HG02970 (cell line): ENCODE measurements around the gene NEIL1.
"Not testable (repeated sequence)": the region's sequence is repeated elsewhere in the genome, so short reads cannot be mapped to it uniquely, and the experiment has no call there.

ENCODE experiments used
- ATAC-seq: cut with Tn5 transposase; IDR thresholded peaks from one replicate; pipeline ENCODE4 v1.9.1; 2021; ENCODE audit warnings: mild to moderate bottlenecking, moderate library complexity, moderate number of reproducible peaks; ENCODE audit not compliant: unreplicated experiment, low FRiP score

NEIL1 gene

DNA sequence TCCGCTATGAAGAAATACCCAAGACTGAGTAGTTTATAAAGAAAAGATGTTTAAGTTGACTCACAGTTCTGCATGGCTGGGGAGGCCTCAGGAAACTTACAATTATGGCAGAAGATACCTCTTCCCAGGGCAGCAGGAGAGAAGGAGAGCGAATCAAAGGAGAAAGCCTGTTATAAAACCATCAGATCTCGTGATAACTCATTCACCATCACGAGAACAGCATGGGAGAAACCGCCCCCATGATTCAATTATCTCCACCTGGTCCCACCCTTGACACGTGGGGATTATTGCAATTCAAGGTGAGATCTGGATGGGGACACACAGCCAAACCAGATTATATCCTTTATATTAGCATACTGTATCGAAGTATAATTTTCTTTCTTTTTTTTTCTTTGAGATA, 14.7 kb upstream of the NEIL1 start:
- ATAC-seq, result not testable (repeated sequence)

DNA sequence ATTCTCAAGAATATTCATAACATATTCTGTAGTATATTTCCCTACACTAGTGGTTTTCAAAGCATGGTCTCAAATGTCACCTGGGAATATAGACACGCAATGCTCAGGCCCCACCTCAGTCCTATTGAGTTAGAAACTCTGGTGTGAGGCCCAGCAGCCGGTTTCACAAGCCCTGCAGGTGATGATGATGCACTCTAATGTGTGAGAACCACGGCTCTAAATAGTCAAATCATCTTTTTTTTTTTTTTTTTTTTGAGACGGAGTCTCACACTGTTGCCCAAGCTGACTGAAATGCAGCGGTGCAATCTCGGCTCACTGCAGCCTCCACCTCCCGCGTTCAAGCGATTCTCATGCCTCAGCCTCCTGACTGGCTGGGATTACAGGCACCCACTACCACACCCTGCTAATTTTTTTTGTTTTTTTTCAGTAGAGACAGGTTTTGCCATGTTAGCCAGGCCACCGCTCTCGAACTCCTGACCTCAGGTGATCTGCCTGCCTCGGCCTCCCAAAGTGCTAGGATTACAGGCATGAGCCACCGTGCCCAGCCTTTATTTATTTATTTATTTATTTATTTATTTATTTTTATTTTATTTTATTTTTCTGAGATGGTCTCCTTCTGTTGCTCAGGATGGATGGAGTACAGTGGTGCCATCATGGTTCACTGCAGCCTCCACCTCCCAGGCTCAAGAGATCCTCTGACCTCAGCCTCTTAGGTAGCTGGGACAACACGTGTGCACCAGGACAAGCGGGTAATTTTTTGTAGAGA, 13.0 kb upstream of the NEIL1 start:
- not testable (repeated sequence) for ATAC-seq

DNA sequence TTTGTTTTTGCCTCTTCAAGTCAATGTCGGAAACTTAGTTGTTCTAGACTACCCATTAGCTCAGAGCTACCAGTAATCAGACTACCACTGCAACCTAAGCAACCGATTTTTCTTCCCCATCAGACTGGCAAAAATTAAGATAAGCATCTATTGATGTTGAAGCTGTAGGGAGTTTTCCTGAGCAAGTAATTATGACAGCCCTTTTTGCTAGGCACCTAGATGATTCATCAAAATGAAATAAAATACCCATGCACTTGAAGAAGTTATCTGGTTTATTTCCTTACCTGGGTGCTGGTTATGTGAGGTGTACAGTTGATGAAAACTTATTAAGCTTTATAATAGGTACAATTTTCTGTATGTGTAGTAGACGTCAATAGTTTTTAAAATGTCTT, 11.5 kb upstream of the NEIL1 start:
- ATAC-seq, result no peak

DNA sequence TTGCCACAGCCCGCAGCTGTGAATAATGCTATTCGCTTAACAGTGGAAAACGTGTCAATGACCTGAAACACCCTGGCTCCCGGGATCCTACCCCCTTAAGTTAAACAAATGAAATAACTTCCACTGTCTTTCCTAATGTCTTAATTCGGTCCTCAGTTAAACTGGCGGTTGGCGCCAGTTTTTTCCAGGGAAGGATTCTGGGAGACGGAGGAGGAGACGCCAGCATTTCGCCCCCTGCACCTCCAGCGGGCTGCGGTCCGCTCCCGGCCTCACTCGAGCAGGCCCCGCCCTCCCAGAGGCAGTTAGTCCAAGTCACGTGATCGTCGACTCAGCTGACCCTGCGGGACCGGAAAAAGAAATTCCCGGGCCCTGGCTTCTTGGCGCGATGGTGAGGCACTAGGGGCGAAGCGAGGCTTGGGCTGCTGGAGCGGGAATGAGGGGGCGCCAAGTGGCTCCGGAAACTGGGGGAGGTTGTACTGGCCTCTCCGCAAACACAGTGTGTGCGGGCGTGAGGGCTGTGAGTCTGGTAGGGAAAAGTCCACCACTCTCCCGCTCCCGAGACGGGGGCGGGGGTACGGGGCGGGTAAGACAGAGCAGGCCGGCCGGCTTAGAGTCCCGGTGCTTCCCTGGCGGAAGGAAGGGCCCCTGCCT, 11.0 kb upstream of the NEIL1 start, which contains the start of gene COMMD4:
Gene COMMD4 (plus strand): TSS at position 359 of the 651 bp plus-strand sequence. CDS start 27 bp downstream, at position 386.
- peak; percentile 75 for ATAC-seq

DNA sequence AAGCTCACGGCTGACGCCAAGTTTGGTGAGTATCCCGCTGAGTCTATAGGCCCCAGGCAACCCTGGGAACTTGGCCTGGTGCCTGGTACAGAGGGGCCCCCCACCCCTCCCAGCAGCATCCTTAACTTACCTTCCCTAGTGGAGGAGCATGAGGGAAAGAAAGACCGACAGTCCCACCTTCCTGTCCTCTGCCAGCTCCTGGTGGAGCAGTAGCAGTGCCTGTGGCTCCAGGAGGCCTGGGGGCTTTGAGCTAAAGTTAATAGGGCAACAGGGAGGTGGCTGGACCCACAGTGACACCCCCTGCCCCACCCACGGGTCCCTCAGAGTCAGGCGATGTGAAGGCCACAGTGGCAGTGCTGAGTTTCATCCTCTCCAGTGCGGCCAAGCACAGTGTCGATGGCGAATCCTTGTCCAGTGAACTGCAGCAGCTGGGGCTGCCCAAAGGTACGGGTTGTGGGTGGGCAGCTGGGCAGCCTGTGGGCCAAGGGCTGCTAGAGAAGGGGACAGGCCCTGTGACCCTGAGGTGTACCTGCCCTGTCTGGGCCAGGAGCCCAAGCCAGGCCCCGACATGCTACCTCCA, 8.1 kb upstream of the NEIL1 start:
- no peak for ATAC-seq

DNA sequence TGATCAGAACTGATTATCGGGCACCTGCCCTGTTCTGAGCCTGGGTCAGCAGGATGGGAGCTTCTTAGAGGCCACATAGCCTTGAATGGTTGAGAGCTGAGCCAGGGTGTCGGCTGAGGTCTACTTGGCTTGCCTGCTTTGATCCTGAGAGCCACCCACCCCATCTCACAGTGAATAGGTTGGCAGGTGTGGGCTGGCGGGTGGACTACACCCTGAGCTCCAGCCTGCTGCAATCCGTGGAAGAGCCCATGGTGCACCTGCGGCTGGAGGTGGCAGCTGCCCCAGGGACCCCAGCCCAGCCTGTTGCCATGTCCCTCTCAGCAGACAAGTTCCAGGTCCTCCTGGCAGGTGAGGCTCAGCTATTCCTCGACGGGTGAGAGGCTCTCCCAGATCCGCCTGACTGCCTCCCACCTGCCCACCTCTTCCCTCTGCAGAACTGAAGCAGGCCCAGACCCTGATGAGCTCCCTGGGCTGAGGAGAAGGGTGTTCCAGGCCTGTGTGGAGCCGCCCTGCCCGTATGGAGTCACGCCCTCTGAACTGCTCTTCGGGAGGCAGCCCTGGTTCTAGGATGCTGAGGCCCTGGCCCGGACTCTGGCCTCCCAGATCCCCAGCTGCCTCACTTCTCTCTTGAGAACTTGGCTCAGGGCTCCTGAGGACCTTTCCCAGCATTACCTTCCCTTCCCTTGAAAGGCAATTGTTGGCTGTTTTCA, 7.2 kb upstream of the NEIL1 start:
- no peak for ATAC-seq

DNA sequence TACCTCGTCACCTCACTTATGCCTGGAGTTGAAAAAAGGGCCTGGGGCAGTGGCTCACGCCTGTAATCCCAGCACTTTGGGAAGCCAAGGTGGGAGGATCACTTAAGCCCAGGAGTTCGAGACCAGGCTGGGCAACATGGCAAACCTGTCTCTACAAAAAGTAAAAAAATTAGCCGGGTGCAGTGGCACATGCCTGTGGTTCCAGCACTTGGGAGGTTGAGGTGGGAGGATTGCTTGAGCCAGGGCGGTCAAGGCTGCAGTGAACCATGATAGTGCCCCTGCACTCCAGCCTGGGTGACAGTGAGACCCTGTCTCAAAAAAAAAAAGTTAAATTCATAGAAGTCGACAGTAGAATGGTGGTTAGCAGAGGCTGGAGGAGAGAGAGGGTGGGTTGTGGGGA, 4.6 kb upstream of the NEIL1 start:
- no peak for ATAC-seq

DNA sequence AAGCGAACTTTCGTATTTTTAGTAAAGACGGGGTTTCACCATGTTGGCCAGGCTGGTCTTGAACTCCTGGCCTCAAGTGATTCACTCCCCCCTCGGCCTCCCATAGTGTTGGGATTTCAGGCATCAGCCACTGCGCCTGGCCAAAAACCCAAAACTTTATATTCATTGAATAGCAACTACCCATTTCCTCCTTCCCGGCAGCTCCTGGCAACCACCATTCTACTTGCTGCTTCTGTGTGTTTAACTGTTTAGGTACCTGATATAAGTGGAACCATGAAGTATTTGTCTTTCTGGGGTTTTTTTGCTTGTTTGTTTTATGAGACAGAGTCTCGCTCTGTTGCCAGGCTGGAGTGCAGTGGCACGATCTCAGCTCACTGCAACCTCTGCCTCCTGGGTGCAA, 2.9 kb upstream of the NEIL1 start:
- ATAC-seq, result not testable (repeated sequence)

DNA sequence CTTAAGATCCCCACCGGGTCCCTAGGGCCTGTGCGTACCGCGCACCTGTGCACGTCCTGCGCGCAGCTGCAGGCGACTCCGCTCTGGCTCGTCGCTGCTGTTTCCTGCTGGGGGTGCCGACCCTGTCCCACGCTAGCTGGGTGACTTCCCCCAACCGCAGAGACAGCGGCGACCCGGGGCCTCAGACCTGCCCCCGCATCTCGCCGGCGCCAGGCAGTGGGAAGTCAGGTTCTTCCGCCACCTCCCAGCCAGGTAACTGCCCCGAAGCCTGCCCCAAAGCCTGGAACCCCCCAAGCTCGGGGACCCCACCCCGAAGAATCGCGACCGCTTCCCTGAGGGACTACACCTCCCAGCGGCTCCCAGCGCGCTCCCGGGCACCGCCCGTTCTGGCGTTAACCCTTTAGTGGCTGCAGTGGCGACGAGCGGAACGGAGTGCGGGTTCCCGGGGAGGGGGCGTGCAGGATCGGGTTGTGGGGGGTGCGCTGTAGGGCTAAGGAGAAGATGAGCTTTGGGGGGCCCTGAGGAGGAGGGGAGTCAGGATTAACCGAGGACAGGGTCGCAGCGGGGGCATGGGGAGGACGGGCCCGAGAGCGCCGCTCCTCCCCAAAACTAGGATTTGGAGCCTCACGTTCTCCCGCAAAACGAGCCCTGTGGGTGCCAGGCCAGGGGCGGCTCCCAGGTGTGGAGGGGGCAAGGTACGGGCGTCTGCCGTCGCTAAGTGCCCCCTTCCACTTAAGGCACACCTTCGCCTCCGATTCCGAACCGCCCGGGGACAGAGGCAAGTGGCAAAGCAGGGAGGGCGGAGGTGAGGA, 589 bp downstream of the NEIL1 start:
- ATAC-seq, result no peak

DNA sequence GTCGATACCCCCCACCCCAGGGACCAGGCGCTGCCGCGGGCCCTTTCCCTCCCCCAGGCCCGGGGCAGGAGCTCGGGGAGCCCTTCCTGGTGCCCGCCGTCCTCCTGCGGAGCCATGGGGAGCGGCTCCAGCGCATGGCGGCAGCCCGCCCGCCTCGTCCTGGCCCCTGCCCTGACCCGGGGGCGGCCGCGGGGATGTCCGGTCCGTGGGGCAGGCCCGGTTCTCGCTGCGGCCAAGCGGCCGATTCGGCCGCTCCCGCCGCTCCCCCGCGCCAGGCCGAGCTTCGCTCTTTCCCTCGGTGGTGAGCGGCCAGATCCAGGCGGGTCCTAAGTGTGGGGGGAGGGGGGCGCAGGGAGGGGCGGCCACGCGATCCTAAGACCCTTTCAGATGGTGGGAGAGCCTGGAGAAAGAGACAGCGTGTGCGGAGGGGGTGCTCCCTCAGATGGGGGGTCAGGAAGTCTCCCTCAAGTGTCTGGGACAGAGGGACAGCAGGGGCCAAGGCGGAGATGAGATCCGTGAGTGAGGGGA, 1.3 kb downstream of the NEIL1 start:
- ATAC-seq, result no peak

DNA sequence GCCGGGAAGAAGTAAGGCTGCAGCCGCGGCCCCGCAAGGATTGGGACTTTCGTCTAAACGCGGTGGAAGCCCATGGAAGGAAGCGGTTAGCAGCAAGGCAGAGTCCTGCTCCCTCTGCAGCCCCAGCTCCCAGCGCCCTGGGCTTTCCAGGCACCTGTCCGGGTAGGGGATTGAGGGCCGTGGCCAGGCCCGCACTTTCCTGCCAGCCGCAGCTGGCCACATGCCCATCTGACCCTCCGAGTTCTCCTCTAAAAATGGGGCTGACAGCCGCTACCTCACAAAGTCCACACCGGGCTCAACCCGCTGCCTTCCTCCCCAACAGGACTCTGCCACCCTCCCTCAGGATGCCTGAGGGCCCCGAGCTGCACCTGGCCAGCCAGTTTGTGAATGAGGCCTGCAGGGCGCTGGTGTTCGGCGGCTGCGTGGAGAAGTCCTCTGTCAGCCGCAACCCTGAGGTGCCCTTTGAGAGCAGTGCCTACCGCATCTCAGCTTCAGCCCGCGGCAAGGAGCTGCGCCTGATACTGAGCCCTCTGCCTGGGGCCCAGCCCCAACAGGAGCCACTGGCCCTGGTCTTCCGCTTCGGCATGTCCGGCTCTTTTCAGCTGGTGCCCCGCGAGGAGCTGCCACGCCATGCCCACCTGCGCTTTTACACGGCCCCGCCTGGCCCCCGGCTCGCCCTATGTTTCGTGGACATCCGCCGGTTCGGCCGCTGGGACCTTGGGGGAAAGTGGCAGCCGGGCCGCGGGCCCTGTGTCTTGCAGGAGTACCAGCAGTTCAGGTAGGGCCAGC, 1.9 kb downstream of the NEIL1 start:
- ATAC-seq, result no peak

DNA sequence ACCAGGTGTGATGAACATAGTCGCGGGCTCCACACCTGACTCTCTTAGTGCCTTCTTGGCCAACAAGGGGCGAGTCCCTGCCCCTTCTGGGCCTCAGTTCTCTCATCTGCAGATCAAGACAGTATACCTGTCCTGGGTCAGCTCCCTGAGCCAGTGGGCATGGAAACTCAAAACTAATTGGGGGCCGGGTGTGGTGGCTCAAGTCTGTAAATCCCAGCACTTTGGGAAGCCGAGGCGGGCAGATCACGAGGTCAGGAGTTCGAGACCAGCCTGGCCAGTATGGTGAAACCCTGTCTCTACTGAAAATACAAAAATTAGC, 2.5 kb downstream of the NEIL1 start:
- ATAC-seq, result not testable (repeated sequence)

DNA sequence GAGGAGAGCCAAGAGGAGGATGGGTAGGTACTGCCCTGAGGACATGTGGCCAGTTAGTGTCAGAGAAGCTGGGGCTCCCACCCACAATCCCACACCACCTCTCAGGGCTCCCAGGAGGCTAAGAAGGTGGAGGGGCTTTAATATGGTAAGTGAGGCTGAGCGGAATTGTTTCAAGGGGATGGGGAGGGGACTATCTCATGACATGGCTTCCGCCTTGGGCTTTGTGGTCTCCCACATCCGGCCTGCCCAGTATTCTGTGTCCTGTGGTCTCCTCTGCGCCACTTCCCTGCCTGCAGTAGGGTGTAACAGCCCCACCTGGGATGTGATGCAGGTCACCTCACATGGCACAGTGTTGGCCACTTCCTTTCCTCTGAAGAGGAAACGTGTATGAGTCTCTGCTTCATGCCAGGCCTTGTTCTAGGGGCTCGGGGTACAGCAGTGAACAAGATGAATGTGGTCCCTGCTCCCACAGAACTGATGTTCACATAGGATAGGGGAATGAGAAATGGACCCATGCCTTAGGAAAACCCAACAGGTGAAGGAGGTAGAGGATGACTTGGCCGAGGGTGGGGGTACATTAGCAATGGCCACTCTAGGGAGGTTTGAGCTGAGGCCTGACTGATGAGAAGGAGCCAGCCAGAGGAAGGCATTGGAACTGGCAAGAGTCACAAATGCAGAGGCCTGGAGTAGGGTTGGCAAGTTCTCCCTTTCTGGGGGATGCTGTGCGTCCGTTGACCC, 3.2 kb downstream of the NEIL1 start:
- no peak for ATAC-seq

DNA sequence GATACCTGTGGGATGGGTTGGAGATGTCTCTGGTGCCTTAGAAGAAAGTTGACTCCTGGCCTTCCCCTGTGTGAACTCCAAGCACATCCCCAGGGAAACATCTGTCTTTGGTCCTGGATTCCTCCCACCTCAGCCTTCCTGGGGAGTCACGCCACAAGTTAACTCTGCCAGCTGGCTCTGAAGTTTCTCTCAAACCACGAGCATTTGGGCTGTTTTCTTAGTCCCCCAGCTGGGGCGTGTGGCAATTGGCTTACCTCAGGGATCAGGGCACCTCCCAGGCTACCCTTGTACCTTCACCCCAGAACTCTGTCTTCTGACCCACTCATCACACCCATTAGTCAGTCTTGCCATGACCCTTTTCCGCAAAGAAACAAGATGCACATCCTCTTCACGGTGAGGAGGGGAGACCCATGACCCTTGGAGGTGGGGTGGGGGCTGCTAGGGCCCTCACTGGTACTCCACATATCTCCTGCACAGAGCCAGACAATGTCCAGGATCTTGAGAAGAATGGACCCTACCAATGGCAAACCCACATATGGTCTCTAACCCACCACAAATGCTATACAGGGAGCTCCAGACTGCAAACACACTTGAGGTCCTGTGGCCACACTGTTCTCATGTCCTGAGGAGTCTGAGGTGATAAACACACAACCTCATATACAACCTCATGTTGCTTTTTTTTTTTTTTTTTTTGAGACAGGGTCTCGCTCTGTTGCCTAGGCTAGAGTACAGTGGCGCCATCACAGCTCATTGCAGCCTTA, 3.9 kb downstream of the NEIL1 start:
- ATAC-seq, result no peak

DNA sequence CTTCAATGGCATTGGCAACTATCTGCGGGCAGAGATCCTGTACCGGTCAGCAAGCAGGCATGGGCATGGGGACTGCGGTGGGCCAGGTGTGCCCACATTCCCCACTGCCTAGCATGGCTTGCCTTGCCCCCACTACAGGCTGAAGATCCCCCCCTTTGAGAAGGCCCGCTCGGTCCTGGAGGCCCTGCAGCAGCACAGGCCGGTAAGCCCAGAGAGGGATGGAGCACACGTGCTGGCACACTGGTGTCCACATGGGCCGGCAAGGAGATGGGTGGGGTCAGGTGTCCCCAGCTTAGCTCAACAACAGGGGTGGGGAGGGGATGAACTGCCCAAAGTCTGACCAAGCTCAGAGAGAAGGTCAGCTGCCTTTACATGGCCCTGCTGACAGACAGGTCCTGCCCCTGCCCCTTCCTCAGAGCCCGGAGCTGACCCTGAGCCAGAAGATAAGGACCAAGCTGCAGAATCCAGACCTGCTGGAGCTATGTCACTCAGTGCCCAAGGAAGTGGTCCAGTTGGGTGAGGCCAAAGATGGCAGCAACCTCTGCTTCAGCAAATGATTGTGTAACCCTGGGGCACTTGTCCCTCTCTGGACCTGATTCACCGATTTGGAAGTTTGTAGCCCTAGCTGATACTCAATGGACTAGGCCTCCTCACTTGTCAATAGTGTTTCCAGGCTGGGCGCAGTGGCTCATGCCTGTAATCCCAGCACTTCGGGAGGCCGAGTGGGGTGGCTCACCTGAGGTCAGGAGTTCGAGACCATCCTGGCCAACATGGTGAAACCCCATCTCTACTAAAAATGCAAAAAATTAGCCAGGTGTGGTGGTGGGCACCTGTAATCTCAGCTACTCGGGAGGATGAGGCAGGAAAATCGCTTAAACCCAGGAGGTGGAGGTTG, 5.6 kb downstream of the NEIL1 start:
- ATAC-seq, result no peak

DNA sequence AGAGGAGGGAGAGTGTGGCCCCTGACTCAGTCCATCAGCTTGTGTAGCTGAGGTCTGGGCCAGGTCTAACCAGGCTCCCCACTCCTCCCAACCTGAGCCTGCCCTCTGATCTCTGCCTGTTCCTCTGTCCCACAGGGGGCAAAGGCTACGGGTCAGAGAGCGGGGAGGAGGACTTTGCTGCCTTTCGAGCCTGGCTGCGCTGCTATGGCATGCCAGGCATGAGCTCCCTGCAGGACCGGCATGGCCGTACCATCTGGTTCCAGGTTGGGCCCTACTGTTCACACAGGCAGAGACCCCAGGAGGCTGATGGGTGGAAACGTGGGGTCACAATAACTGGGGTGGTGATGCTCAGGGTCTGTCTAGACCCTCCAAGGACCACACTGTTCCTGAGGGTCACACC, 6.8 kb downstream of the NEIL1 start:
- no peak for ATAC-seq

DNA sequence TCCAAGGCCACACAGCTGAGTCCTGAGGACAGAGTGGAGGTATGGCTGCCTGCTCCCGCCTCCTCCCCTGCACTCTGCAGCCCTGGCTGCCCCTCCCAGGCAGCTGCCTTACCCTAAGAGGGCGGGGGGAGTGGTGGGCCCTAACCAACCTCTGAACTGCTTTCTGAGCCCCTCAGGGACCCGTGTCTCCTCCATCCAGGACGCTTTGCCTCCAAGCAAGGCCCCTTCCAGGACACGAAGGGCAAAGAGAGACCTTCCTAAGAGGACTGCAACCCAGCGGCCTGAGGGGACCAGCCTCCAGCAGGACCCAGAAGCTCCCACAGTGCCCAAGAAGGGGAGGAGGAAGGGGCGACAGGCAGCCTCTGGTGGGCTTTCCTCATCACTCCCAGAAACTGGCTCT, 7.6 kb downstream of the NEIL1 start:
- ATAC-seq, result no peak
